ENCODE data around the gene GRIK3.

GRCh38 chr1:36944883-36945282 is 89.4 kb downstream of the GRIK3 start:
- TF ChIP-seq CTCF (IDR thresholded peaks at IDR 0.05) = no peak
- TF ChIP-seq POLR2A (IDR thresholded peaks at IDR 0.05) = no peak
